ENCODE measurements around the gene DCBLD1. TPM values are rescaled to one million over a fixed set of nuclear protein-coding genes. Genes with fewer than 3 reads are reported as not detected.
A peak's percentile ranks its signal among the peaks of the same experiment; 100 is the strongest.

DCBLD1 gene
- total and polyA plus RNA-seq, 9 of the 15 experiments (the other 6 are each of a cell fraction or from before 2014, with no cell fraction given): 0.80 to 8.5 (median 6.8) TPM

- DNase-seq (ENCODE audit: extremely low read depth in 1 of 4, low spot score in 3 of 4) (no peak), ATAC-seq (no peak), FAIRE-seq (no peak)
- BruUV-seq (replicated peaks): no TSS peak
- no peak for TF ChIP-seq NELFE (IDR thresholded peaks at IDR 0.05; ENCODE audit: insufficient read depth, insufficient read length)
- no peak for TF ChIP-seq FOXK1 (CRISPR knock-in tag; IDR thresholded peaks at IDR 0.05; ENCODE audit: borderline replicate concordance)
- no peak for TF ChIP-seq POLR2H (tag; IDR thresholded peaks at IDR 0.05; ENCODE audit: low read depth)
- no peak for TF ChIP-seq ZNF695 (CRISPR knock-in tag; IDR thresholded peaks at IDR 0.05)
- no peak for TF ChIP-seq HDAC6 (IDR thresholded peaks at IDR 0.05; ENCODE audit: low read depth, low read length)
- TF ChIP-seq TRIM28 (IDR thresholded peaks at IDR 0.05): no peak
- Histone ChIP-seq H3K4me2 (ENCODE audit: insufficient read depth, low read length) (no peak overlapping the region), H2AFZ (ENCODE audit: low read depth, low read length) (no peak overlapping the region), H3K79me2 (ENCODE audit: control insufficient read depth, insufficient read depth, low read length) (peaks cover 70% of the 10 kb centered on the region), H4K20me1 (replicated peaks; ENCODE audit: control insufficient read depth, insufficient read depth, low read length) (no peaks in the 10 kb centered on the region), H3K9me1 (ENCODE audit: control insufficient read depth, insufficient read depth, low read length) (no peaks in the 10 kb centered on the region), H3K27me3 (ENCODE audit: control insufficient read depth in 2 of 2, insufficient read depth in 2 of 2, low read length in 2 of 2) (no peaks in the 10 kb centered on the region), H3K36me3 (ENCODE audit: control insufficient read depth, insufficient read depth, low read length) (peaks cover 46% of the 10 kb centered on the region), H3K9me3 (replicated peaks; ENCODE audit: control insufficient read depth, insufficient read depth, low read depth, low read length) (no peaks in the 10 kb centered on the region), H3K9ac (ENCODE audit: insufficient read depth in 1 of 2, low read depth in 2 of 2, low read length in 2 of 2) (no peak overlapping the region), H3K4me1 (replicated peaks in 1 of 2; ENCODE audit: control insufficient read depth in 2 of 2, insufficient read depth in 2 of 2, low read length in 2 of 2) (no peaks in the 10 kb centered on the region; a peak in 1 of 5 replicates), H3K27ac (ENCODE audit: extremely low read depth, low read depth, low read length) (no peak overlapping the region), H3K4me3 (no peak overlapping the region)
- ChIA-PET CTCF (ENCODE audit: low intra/inter-chr PET ratio) (interaction anchor here (0.6 kb wide), 1 partner anchor 940 kb away, joined by 4 read pairs; no protein-coding TSS in a partner anchor), POLR2A (no interaction called here)
- in situ Hi-C loops (cut with MboI) (no loop called here), intact Hi-C loops (cut with micrococcal nuclease) (no loop called here)
These were observed 103.2 kb downstream of the DCBLD1 start for GRCh38 chr6:117585647-117586046.

GRCh38 chr6:117590447-117590846 is 108.0 kb downstream of the DCBLD1 start:
- Histone ChIP-seq H2AFZ (ENCODE audit: low read depth, low read length) (no peak overlapping the region), H3K27me3 (ENCODE audit: control insufficient read depth in 2 of 2, insufficient read depth in 2 of 2, low read length in 2 of 2) (no peaks in the 10 kb centered on the region), H4K20me1 (replicated peaks; ENCODE audit: control insufficient read depth, insufficient read depth, low read length) (no peaks in the 10 kb centered on the region; the same call in none of the 2 replicates), H3K79me2 (ENCODE audit: control insufficient read depth, insufficient read depth, low read length) (peaks cover 75% of the 10 kb centered on the region), H3K9me3 (replicated peaks; ENCODE audit: control insufficient read depth, insufficient read depth, low read depth, low read length) (no peaks in the 10 kb centered on the region; the same call in 1 of the 2 replicates), H3K27ac (ENCODE audit: extremely low read depth, low read depth, low read length) (no peak overlapping the region), H3K36me3 (ENCODE audit: control insufficient read depth, insufficient read depth, low read length) (peaks cover 38% of the 10 kb centered on the region), H3K4me1 (replicated peaks in 1 of 2; ENCODE audit: control insufficient read depth in 2 of 2, insufficient read depth in 2 of 2, low read length in 2 of 2) (peaks cover 0 to 21% of the 10 kb centered on the region in 2 experiments; a peak in 3 of 5 replicates), H3K9ac (ENCODE audit: insufficient read depth in 1 of 2, low read depth in 2 of 2, low read length in 2 of 2) (no peak overlapping the region), H3K4me2 (ENCODE audit: insufficient read depth, low read length) (no peak overlapping the region), H3K9me1 (ENCODE audit: control insufficient read depth, insufficient read depth, low read length) (no peaks in the 10 kb centered on the region), H3K4me3 (no peak overlapping the region)
- in situ Hi-C loops (cut with MboI): no loop called here
- ATAC-seq (no peak), DNase-seq (ENCODE audit: extremely low read depth in 1 of 4, low spot score in 3 of 4) (no peak), FAIRE-seq (no peak)
- TF ChIP-seq U2AF1 (optimal IDR thresholded peaks at IDR 0.05; ENCODE audit: low read depth, low read length) (no peak), TRIM24 (IDR thresholded peaks at IDR 0.05) (peak; percentile 66 to 72; a peak in 2 of 4 replicates), TBP (optimal IDR thresholded peaks at IDR 0.05; ENCODE audit: low read depth, low read length) (no peak), CEBPG (CRISPR knock-in tag; IDR thresholded peaks at IDR 0.05) (peak; percentile 71), CEBPG (tag; conservative IDR thresholded peaks at IDR 0.05 in 1 of 2, IDR thresholded peaks at IDR 0.05 in 1 of 2) (0 out of 4 replicates have a peak, but pooled peaks of 1 of the 2 experiments have one; percentile 39), ZNF121 (CRISPR knock-in tag; conservative IDR thresholded peaks at IDR 0.05) (peak; percentile 83), ZC3H11A (IDR thresholded peaks at IDR 0.05; ENCODE audit: low read depth, low read length) (no peak), CEBPB (tag; IDR thresholded peaks at IDR 0.05) (0 out of 2 replicates have a peak, but pooled peaks have one; percentile 6)
- intact Hi-C loops (cut with micrococcal nuclease): no loop called here
- ChIA-PET POLR2A (interaction anchor here (0.6 kb wide), 2 partner anchors 22 to 1275 kb away, joined by 3 read pairs; no protein-coding TSS in a partner anchor), CTCF (ENCODE audit: low intra/inter-chr PET ratio) (no interaction called here)
- no TSS peak for BruUV-seq (replicated peaks)
- 93% methylated on average over 5 of the region's 5 CpGs for WGBS (ENCODE audit: insufficient coverage, low coverage, missing lambda C conversion rate)
